Prostate gland (tissue), 2 donors: ENCODE results near the gene QRFP.

Source experiments
- CTCF ChIP-seq, 4 experiments: fragments of 200-600 bp in 2 of 4; fragments of 450-650 bp in 2 of 4; sonication (generic) in 2 of 4; IDR thresholded peaks; 1 replicate in 3 of 4; 2 replicates in 1 of 4; pipeline ENCODE4 v1.5.1; 2016 to 2019; ENCODE audit warnings: antibody characterized with exemption in 4 of 4, mild to moderate bottlenecking in 2 of 4, moderate library complexity in 2 of 4
- POLR2A ChIP-seq: fragments of 450-650 bp; IDR thresholded peaks from one replicate; pipeline ENCODE4 v1.6.1; 2016; ENCODE audit warnings: antibody characterized with exemption, mild to moderate bottlenecking

- TF ChIP-seq CTCF (IDR thresholded peaks at IDR 0.05) (no peak), POLR2A (no peak)
Observed at GRCh38 chr9:130861372-130862180, 35.0 kb downstream of the QRFP start.
